HL-60 (cell line): ENCODE measurements around the gene SPRR2G.

Experiments
- GABPA ChIP-seq: IDR thresholded peaks from 2 replicates; pipeline ENCODE4 v1.6.1; 2012; ENCODE audit warnings: low read depth
- TF ChIP-seq, protein P1 (sequence below): IDR thresholded peaks from one replicate; pipeline ENCODE4 v1.5.1; 2011; ENCODE audit warnings: low read length, control low read depth, inconsistent platforms; ENCODE audit not compliant: insufficient read depth

DNA sequence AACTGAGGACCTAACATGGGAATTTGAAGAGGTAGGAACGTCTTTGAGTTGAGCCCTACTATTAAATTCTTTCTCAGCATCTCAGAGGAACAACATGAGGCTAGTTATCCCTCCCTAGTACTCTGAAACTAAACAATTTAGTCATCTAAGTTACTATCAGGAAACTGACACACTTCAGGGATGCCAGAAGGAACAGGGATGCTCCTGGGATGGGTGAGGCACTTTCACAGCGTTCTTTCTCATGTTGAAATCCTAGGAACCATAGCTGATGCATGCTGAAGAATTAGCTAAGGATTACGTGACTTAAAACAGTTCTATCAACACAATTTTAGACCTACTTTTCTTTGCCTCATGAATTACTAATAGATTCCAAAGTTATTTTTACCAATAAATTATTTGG lies 1.8 kb upstream of the SPRR2G start:
- TF ChIP-seq, protein P1, sequence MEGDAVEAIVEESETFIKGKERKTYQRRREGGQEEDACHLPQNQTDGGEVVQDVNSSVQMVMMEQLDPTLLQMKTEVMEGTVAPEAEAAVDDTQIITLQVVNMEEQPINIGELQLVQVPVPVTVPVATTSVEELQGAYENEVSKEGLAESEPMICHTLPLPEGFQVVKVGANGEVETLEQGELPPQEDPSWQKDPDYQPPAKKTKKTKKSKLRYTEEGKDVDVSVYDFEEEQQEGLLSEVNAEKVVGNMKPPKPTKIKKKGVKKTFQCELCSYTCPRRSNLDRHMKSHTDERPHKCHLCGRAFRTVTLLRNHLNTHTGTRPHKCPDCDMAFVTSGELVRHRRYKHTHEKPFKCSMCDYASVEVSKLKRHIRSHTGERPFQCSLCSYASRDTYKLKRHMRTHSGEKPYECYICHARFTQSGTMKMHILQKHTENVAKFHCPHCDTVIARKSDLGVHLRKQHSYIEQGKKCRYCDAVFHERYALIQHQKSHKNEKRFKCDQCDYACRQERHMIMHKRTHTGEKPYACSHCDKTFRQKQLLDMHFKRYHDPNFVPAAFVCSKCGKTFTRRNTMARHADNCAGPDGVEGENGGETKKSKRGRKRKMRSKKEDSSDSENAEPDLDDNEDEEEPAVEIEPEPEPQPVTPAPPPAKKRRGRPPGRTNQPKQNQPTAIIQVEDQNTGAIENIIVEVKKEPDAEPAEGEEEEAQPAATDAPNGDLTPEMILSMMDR: no peak
- no peak for TF ChIP-seq GABPA
